Esophagus squamous epithelium (tissue), 4 donors: ENCODE measurements around the gene UBLCP1.

Source experiments
- POLR2A ChIP-seq, 4 donors: fragments of 450-650 bp; IDR thresholded peaks; one replicate each; pipeline ENCODE4 v1.6.1; 2017; ENCODE audit warnings: antibody characterized with exemption in 4 of 4, mild to moderate bottlenecking in 4 of 4, moderate library complexity in 3 of 4
- TF ChIP-seq, protein P1 (sequence below), 6 experiments: fragments of 450-650 bp in 4 of 6; fragments of 200-600 bp in 2 of 6; sonication (generic) in 2 of 6; IDR thresholded peaks; one replicate each; pipeline ENCODE4 v1.5.1; 2016 to 2019; ENCODE audit warnings: antibody characterized with exemption in 6 of 6, mild to moderate bottlenecking in 4 of 6, moderate library complexity in 4 of 6

DNA sequence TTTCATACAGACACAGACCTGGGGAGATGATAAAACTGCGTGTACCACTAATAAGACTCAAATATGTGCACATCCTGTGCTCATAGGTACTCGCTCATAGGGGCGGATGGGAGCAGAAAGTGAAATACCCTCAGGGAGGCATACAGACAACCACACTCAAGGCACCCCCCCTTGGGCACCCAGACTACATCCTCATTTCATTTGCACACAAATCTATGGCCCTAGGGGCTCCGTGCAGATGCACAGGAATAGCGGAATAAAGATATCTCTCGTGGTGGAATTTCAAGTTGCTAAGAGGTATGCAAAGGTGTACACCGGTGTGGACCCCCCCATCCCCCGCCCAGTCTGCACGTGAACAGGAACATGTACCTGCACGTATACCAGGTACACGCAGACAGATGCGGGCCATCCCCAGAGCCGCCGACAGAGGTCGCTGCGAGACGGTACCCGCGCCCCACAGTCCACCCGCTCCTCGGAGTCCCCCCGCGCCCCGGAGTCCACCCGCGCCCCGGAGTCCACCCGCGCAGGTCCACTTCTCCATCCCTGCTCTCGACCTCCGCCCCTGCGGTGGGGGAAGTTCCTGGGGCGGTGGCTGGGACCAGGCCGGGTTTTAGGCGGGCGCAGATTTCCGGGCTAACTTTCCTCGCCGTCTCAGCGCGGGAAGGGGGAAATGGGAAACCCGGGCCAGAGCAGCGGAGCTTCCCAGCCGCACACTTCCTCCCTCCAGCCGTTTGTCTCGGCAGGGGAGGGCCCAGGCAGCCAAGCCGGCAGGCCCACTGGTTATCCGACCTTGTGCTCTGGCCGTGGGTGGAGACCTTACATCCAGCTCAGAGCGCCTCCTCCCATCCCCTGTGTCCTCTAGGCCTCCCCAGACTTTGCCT, 68.2 kb downstream of the UBLCP1 start:
- TF ChIP-seq, protein P1, sequence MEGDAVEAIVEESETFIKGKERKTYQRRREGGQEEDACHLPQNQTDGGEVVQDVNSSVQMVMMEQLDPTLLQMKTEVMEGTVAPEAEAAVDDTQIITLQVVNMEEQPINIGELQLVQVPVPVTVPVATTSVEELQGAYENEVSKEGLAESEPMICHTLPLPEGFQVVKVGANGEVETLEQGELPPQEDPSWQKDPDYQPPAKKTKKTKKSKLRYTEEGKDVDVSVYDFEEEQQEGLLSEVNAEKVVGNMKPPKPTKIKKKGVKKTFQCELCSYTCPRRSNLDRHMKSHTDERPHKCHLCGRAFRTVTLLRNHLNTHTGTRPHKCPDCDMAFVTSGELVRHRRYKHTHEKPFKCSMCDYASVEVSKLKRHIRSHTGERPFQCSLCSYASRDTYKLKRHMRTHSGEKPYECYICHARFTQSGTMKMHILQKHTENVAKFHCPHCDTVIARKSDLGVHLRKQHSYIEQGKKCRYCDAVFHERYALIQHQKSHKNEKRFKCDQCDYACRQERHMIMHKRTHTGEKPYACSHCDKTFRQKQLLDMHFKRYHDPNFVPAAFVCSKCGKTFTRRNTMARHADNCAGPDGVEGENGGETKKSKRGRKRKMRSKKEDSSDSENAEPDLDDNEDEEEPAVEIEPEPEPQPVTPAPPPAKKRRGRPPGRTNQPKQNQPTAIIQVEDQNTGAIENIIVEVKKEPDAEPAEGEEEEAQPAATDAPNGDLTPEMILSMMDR (IDR thresholded peaks at IDR 0.05), result peak; percentile 68 to 84 (median 74)
- no peak for TF ChIP-seq POLR2A (IDR thresholded peaks at IDR 0.05)
